ENCODE results near the gene AGPAT4.

AGPAT4 gene

DNA sequence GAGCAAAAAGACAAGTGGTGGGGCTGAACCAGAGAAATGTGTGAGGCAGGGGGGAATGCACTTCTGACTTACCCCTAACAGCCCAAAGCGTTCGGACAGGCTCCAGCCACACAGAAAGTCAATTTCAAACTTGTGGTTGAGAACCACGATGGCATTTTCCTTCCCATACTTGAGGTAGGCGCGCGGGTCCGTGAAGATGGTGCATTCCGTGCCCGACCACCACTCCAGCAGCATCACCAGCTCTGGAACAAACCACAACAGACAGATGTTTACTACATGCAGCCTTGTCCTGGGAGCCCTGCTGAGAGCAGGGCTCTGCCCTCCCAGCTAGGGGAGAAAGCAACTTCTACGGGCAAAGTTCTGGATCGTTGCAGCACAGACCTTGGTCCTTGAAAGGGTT, 107.7 kb downstream of the AGPAT4 start:
- DNase-seq (ENCODE audit: low read depth in 3 of 3): no peak

DNA sequence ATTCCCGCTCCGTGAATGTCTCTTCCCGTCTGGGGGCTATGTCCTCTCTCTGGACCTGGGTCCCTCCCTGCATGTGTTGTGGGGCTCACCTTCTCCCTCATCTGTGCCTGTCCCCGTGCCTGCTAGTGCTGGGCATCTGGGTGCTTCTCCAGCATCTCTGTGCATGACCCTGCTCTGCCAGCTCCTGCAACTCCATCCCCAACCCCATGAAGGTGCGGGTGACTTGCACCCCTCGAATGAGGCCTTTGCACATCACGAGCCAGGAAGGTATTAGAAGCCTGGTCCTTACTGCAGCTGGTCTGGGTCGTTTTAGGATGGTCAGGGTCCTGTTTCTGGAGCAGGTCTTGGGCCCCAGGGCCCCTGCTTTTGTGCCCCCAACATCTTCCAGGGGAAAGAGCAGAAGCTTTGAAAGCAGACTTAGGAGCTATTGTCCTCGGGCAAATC, 109.7 kb downstream of the AGPAT4 start:
- DNase-seq (ENCODE audit: low read depth in 3 of 3): no peak

DNA sequence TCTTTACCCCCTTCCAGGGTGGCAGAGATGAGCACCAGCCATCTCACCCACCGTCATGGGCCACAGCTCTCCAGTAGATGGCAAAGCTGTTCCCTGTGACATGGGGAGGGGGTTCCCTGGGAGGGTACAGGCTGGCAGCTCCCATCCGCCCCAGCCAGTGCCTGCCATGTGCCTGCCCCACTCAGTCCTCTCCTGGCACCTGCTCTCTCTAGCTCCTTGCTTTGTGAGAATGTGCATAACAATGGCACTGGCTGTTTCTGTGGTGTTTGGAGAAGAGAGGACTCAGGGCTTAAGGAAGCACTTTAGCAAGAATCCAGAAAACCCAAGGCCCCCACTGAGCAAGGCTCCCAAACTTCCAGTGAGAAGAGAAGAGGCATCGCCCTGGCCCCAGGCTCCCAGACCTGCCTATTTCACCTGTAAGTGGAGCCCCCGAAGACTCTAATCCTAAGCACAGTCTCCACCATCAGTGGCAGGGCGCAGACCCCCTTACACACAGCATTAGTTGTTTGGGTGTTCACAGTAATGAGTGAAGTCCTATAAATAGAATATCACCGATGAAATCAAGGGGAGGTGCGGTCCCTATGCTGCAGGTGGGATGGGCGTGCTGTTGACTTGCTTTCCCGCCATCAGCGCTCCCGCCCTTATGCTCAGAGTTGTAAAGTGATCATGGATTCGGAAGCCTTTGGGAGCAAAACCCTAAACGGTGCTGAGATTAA, 110.2 kb downstream of the AGPAT4 start:
- DNase-seq (ENCODE audit: low read depth in 3 of 3): no peak

DNA sequence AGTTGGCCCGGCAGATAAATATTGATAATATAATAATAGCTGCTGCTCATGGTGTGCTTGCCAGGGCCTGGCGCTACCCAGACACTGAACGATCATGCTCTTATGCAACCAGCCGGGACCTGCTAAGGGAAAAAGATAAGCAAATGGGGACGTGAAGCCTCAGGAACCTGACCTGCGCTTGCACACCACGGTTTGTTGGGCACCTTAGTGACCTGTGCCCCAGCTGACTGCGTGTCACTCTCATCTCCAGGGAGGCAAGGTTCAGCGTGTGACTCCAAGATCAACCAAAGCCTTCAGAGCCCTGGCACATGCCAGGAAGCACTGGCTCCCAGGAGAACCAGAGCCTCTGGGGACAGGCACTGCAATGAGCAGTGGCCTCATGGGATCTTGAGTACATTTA, 111.1 kb downstream of the AGPAT4 start:
- DNase-seq (ENCODE audit: low read depth in 3 of 3): no peak

DNA sequence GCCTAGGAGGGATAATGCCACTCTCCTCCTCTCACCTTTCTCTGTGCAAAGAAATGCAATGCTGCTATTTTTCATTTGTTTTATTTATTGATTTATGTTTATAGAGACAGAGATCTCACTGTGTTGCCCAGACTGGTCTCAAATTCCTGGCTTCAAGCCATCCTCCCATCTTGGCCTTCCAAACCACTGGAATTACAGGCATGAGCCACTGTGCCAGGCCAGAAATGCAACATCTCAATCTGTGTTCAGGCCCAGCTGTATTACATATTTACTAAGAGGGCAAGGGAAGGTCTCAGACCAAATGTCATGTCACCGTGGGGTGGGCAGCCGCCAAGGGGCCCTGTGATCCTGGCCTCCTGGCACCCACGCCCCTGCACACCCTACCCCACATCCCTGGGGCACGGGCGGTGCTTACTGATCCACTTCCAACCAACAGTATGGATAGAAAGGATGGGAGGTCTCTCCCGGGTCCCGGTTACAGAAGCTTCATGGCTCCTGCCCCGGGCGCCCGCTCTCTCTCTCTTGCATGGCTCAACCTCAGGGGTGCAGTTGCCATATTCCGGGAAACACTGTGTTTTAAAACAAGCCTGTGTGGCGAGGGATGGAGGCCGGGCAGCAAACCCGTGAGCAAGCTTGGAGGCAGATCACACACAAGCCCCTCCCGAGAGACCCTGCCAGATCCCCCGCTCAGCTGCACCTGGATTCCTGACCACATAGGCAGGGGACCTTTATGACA, 111.8 kb downstream of the AGPAT4 start:
- no peak for DNase-seq (ENCODE audit: low read depth in 3 of 3)

DNA sequence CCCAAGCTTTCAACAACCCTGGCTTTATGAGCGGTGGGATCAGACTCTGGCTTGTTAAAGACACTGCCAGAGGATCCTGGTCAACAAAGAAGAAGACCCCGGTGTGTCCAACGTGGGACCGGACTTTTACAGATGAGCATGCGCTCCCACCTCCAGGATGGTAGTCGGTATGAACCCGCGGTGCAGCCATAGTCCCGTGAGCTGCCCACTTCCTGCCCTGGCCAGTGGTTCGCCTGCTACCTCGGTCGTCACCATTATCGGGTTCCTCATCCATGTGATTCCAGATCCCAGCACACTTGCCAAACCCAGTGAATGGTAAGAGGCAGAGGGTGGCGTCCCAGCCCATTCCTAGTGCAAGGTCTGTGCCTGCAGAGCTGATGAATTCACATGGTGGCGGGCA, 112.7 kb downstream of the AGPAT4 start:
- DNase-seq (ENCODE audit: low read depth in 3 of 3): no peak

DNA sequence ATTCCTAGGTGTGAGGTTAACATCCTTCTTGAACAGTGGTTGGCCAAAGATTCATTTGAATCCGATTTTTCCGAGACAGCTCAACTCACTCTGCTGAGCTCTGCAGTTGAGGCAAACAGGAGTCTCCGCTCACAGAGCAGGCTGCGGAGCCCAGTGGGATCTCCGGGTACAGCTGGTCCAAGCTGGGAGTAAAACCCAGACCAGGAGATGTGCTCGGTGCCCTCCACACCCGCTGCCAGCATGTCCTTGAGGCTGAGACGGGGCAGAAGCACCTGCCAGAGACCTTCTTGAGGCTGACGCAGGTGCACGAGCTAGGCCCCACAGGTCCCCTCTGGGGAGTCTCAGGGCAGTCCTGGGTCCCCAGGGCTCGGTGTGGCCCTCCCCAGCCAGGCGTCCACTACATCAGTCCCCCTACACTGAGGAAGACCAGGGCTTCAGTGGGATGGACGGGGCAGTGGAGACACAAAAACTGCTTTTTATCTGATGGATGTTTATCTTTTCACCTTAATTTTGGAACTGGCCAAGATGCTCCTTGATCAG, 119.0 kb downstream of the AGPAT4 start:
- no peak for DNase-seq (ENCODE audit: low read depth in 3 of 3)

DNA sequence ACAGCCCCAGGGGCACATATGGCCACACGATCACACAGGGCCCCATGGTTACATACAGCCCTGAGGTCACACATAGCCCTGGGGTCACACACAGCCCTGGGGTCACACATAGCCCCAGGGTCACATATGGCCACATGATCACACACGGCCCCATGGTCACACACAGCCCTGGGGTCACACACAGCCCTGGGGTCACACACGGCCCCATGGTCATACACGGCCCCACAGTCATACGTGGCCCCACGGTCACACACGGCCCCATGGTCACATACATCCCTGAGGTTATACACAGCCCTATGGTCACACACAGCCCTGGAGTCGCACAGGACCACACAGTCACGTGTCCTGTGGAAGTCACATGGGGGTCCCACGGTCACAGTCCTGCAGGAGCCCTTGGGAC, 120.1 kb downstream of the AGPAT4 start:
- DNase-seq (ENCODE audit: low read depth in 3 of 3): no peak

DNA sequence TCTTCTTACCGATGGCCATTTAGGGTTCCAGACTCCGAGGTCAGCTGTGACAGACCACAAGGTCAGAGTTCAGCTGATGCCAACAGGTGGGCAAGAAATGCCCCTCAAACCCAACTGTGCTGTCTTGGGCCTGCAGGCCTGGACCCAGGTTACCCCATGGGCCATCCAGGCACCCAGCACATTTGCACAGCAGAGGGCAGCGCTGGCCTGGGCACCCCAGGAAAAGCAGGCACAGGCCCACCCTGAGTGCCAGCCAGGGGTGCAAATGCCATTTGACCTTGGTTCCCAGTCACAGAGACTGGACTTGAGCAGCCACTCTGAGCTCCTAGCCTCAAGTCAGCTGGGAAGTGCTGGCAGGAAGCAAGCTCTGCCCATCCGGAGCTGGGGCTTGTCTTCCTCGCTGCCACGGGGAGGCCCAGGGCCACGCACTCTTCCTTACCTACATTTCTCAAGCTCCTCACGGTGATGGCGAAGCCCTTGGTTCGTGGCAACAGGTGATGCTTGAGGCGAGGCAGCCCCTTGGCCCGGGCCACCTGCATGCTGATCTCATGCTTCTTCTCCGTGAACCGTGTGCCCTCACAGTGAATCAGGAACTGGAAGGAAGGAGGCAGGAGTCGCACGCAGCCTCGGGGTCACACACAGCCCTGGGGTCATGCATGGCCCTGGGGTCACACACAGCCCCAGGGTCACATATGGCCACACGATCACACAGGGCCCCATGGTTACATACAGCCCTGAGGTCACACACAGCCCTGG, 120.8 kb downstream of the AGPAT4 start:
- no peak for DNase-seq (ENCODE audit: low read depth in 3 of 3)

DNA sequence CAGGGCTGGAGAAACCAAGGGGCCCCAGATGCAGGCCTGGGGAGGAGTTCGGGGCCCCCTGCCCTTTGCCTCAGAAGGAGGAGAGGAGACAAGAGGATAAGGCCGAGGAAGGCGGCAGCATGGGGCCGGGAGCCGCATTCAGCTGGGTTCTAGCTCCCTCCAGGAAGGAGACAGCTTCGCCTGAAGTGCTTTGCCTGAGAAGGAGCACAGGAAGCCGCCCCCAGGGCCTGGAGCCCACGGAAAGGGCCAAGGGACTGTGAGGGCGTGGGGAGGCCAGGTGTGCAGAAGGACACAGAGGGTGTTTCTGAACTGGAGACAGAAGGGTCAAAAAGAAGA, 121.4 kb downstream of the AGPAT4 start:
- DNase-seq (ENCODE audit: low read depth in 3 of 3): no peak

DNA sequence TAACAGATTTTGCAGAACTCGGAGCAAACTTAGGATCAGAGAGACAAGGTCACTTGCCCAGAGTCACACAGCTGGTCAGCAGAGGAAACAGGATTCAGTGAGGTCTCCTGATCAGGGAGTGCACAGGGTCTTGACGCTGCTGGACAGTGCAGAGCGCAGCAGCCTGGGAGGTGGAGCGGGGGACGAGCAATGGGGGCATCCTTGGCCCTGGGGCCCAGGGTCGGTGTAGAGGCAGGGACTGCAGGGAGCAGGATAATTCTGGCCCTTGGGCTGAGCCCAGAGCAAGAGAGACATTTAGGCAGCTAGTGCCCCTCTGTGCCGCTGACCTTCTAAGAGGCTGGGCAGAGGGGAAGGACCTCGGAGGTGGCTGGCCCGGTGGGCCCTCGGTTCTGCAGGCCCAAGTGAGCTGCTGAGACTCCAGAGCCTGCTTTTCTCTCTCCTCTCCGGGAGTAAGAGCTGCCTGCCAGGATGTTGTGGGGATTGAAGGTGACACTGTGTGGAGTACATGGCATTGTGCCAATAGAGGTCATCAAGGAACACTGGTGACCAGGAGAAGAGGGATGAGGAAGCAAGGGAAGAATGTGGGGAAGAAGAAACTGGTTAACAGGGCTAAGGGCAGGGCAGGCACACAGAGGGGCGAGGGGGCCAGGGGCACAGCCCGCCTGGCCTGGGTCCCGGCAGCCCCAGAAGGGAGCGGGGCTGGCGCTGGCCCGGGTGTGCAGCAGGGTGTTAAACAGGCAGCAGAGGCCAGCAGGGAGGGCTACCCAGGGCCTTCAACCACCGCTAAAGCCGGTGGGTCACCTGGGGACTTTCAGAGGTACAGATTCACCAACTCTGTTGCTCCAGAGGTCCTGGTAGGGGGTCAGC, 122.0 kb downstream of the AGPAT4 start:
- no peak for DNase-seq (ENCODE audit: low read depth in 3 of 3)

DNA sequence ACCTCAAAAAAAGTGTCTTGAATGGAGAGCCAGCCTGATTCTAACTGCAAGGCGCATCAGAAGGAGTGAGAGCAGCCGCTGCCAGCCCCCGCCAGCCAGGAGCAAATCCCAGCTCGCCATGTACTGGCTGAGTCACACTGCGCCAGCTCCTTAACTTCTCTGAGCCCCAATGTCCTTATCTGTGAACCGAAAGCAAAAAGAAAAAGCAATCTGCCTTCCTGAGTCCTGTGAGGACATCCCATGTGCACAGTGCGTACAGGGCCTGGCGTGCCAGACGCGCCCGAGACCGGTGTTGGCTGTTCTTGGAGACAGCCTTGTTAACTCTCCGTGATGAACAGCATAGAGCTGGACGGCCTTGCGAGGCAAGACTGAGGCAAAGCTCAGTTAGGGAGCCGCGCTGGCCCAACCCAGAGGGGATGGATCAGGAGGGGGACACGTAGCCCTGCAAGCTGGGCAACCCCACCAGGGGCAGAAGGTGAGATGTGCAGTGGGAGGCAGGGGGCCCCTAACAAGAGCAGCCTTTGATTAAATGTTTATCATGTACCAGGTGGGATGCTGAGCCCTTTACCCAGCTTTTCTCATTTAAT, 122.7 kb downstream of the AGPAT4 start:
- DNase-seq (ENCODE audit: low read depth in 3 of 3): no peak

DNA sequence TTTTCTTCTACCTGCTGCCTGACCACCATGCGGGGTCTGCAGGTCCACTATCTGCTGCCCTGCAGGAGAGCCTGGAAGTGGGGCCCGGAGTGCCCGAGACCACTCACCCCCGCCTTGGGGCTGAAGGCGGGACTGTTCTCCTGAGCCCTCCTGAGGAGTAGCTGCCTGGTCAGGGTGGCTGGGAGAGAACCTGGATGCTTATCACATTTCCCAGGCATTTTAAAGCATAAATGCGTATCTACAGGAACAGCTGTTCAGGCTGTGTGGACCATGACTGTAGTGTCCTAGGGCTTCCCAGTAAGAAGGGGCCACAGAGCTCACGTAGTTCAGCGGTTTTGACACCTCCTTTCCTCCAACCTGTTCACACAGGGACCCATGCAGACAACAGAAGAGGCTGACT, 123.3 kb downstream of the AGPAT4 start:
- no peak for DNase-seq (ENCODE audit: low read depth in 3 of 3)

DNA sequence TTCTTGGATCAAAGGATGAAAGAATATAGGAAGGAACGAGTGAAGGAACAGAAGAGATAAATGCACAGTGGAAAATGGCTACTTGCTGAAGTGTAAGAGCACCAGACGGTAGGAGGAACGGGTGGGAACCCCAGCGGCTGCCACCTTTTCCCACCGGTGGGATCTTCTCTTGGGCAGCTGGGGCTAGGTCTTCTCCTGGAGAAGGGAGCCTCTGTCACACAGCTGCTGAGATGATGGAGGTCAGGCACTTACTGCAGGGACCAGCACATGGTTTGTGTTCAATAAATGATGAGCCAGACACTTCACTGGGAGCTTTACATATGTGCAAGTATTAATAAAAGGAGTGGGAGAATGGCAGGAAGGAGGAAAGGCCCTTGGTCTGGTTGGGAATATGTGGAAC, 123.7 kb downstream of the AGPAT4 start:
- DNase-seq (ENCODE audit: low read depth in 3 of 3): no peak

DNA sequence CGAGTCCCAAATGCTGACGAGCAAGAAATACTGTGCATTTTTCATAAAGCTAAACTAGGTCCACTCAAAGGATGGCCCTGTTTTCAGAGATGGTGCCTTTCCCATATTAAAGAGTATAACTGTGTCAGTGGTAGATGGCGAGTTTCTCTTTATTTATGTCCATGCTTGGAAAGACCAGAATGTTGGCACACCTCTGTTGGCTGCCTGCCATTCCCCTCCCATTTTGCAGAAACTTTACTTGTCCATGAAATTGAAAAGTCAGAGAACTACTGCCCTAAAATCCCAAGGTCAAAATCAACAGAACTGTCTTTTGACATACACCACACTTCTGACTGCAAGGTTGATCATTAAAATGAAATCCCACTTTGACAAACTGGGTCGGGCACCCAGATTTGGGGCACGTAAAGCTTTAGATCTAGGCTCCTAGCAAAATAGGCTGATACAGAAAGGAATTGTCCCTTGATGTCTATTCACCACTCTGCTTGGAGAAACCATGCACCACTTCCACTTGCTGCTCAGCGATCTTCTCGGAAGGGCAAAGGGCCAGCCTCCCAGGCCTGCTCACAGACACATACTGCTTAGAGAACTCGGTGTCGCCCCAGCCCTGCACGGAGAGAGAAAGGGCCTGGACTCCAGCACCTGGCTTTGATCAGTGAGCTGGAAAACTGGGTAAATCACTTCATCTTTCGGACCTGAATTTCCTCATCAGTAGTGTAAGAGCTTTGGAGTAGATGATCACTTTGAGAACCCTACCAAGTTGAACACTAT, 130.0 kb downstream of the AGPAT4 start:
- DNase-seq (ENCODE audit: low read depth in 3 of 3): no peak

DNA sequence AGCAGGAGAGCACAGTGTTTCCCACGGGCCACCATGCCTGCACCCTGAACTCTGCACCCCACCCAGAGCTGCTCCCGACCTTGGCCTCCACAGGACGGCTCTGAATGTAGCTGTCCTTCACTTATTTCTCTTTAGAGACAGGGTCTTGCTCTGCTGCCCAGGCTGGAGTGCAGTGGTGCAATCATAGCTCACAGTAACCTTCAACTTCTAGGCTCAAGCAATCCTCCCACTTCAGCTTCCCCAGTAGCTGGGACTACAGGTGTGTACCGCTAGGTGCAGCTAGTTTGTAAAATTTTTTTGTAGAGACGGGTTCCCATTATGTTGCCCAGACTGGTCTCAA, 130.9 kb downstream of the AGPAT4 start:
- no peak for DNase-seq (ENCODE audit: low read depth in 3 of 3)

DNA sequence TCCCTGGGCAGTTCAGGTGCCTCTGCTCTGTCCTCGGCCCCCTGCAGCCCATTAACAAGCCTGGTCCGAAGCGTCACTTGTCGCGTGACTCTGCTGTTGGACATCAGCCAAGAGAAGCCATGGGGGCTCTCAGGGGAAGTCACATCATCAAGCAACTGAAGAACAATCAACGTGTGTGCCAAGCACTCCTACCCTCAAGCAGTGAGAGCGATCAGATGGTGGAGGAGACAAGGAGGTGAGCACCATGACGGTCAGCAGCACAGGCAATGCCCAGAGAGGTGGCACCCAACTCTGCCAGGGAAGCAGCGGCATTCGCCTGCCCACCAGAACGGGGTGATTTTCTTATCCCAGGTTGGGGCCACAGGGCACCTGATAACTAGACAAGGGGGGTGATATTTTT, 132.7 kb downstream of the AGPAT4 start:
- no peak for DNase-seq (ENCODE audit: low read depth in 3 of 3)

DNA sequence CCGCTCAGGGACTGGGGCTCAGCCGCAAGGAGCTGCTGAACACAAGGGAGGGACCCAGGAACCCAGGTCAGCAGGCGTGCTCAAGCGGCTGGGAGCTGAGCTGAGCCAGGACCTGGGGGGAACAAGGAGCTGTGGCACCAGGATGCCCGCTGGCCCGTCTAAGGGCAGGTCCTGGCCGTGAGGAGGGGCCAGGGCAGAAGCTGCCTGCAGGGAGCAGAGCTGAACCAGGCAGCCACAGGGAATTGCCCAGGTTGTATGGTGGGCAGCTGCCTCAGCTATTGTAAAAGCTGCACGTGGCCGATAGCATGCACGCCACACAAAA, 133.3 kb downstream of the AGPAT4 start:
- DNase-seq (ENCODE audit: low read depth in 3 of 3): no peak

DNA sequence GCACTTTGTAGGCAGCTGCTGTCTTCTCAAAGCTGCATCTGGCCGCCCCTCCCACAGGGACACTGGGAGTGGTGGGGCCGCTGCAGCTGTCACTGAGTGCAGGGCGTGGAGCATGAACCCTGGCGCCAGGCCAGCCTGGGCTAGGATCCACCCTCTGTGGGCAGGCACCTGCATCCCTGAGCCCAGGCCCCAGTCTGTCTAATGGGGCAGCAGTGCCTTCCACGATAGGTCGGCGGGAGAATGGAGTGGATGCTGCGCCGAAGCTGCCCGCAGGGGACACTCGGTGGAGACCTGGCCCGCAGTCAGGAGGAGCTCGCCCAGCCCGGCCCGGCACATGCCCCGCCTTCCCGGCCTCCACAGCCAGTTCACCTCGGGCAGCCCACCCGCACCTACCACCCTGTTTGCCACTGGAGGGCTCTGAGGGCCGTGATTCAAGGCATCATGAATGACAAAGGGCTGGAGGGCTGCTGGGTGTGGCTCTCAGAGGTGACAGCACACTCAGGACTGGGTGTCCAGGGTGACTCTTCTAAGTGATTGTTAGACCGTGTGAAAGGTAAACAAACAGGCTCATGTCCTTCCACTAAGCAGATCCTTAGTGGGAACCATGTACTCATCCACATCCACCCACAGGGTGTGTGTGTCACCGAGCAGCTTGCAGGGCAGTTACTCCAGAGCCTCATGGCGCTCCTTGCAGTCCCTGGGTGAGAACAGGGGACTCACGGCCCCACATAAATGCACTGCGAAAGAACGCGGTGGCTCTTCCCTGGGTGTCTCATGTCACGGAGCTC, 133.9 kb downstream of the AGPAT4 start:
- no peak for DNase-seq (ENCODE audit: low read depth in 3 of 3)

DNA sequence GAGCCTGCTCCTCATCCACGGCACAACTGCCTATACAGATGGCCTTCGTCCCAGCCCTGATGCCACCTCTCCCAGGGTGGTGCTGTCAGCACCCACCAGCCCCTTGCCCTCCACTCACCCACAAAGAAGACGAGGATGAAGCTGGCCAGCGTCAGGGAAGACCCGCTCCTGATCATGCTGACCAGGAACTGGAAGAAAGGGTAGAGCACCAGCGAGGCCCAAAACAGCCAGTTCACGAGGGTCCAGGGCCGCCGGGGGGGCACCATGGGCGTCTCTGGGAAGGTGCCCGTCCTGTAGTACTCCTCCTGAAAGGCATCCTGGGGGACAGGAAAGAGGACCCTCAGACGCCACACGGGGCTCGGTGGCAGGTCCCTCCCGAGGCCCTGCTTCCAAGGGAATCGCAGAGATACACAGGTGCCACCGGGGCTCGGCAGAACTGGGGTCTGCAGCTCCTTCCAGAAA, 134.5 kb downstream of the AGPAT4 start:
- no peak for DNase-seq (ENCODE audit: low read depth in 3 of 3)

Measured in stimulated activated CD4-positive, alpha-beta T cell treated with anti-CD3 and anti-CD28 coated beads, TNF-alpha, amount 100 ng/mL, for 4 hours (primary cell).